ENCODE results near the gene MTSS2.

- no peak for TF ChIP-seq EZH2 (IDR thresholded peaks at IDR 0.05; ENCODE audit: insufficient read depth, low read length)
- TF ChIP-seq CTCF (IDR thresholded peaks at IDR 0.05; ENCODE audit: insufficient read depth, low read depth, low read length): no peak
Observed at GRCh38 chr16:70713824-70714223, 28.0 kb upstream of the MTSS2 start.
